Right cardiac atrium (tissue), 5 donors: Measurements from ENCODE around the gene HDAC1. TPM values are rescaled to one million over a fixed set of nuclear protein-coding genes. Genes with fewer than 3 reads are reported as not detected.
"Not testable (repeated sequence)": the region's sequence is repeated elsewhere in the genome, so short reads cannot be mapped to it uniquely, and the experiment has no call there.

Source experiments
- ATAC-seq, 2 donors: fragments of 200-7000 bp; cut with Tn5 transposase; one replicate each; pipeline versions ENCODE4 v1.8.0 to v1.9.1; 2020; ENCODE audit warnings: moderate library complexity in 2 of 2, mild to moderate bottlenecking in 1 of 2
- DNase-seq, 3 donors: peaks; one replicate each; pipeline ENCODE4 v3.0.0-alpha.2; 2020
- H3K27ac ChIP-seq: one replicate; pipeline ENCODE4 v1.5.1; 2013; ENCODE audit warnings: mild to moderate bottlenecking, low read length, control low read depth, moderate library complexity
- H3K27me3 ChIP-seq: one replicate; pipeline ENCODE4 v1.6.1; 2013; ENCODE audit not compliant: control insufficient read depth, insufficient read depth
- H3K4me1 ChIP-seq: one replicate; pipeline ENCODE4 v1.6.1; 2013; ENCODE audit warnings: low read length; ENCODE audit not compliant: control insufficient read depth, insufficient read depth
- H3K4me3 ChIP-seq: one replicate; pipeline ENCODE4 v1.5.1; 2013; ENCODE audit warnings: low read length, control low read depth
- H3K9me3 ChIP-seq: one replicate; pipeline ENCODE4 v1.6.1; 2013; ENCODE audit warnings: low read length; ENCODE audit not compliant: control insufficient read depth
- WGBS: extraction: QIAGEN DNeasy Blood & Tissue Kit; methylation state at CpG from one replicate; pipeline ENCODE4 v1.1.7; 2013; 5-methylcytosine and 5-hydroxymethylcytosine counted together
- intact Hi-C, 4 donors: fragments of 100-400 bp; cut with DNase I; formaldehyde crosslinking; loops; one replicate each; pipeline versions ENCODE4 v1.11.0 to v1.14.0; 2022 to 2023
- polyA plus RNA-seq: library from polyadenylated mRNA; stranded (reverse); fragments of 200-250 nt; gene quantifications from one replicate; pipeline ENCODE4 v1.2.3, GENCODE V29; 2013
- total RNA-seq, 4 donors: library from RNA; stranded (reverse); fragmentation: NEBNext Ultra II Directional; extraction: Animal tissue kit (Norgen Biotek cat#: 25700); gene quantifications; one replicate each; pipeline ENCODE4 v1.2.1, GENCODE V29; 2021
- donor health status: healthy with polysubstance abuse.
- donor health status: DM: no; HTN: yes; CAD: no.
- donor health status: DM: no; HTN: no; CAD: no.
- donor health status: DM: no; HTN: yes; CAD: no; lungs with severe emphysema.
- donor health status: DM: yes; HTN: yes; CAD: no.

Gene HDAC1
- total and polyA plus RNA-seq, 5 donors: 28.1 to 44.9 (median 39.1) TPM

- 1% methylated on average over 75 of the region's 75 CpGs for WGBS
- Histone ChIP-seq H3K4me3 (peak overlapping the region; percentile 84), H3K9me3 (no peaks in the 10 kb centered on the region), H3K27ac (peak overlapping the region; percentile 91), H3K4me1 (peaks cover 20% of the 10 kb centered on the region), H3K27me3 (no peaks in the 10 kb centered on the region)
- ATAC-seq (peak; percentile 90), DNase-seq (peak; percentile 97 to 98 (median 97))
- intact Hi-C loops: no loop called here
Observed at GRCh38 chr1:32351399-32352238, 59.7 kb downstream of the HDAC1 start.

GRCh38 chr1:32352239-32352745 is 60.4 kb downstream of the HDAC1 start:
- Histone ChIP-seq H3K4me1 (peaks cover 20% of the 10 kb centered on the region), H3K9me3 (no peaks in the 10 kb centered on the region), H3K27ac (peak overlapping the region; percentile 91), H3K4me3 (peak overlapping the region; percentile 84), H3K27me3 (no peaks in the 10 kb centered on the region)
- DNase-seq: no peak
- ATAC-seq: no peak
- 44% methylated on average over 8 of the region's 8 CpGs for WGBS
- intact Hi-C loops: no loop called here

- 58% methylated on average over 2 of the region's 2 CpGs for WGBS
- Histone ChIP-seq H3K27me3 (no peaks in the 10 kb centered on the region), H3K9me3 (no peaks in the 10 kb centered on the region), H3K4me3 (no peak overlapping the region), H3K27ac (peak overlapping the region; percentile 81), H3K4me1 (peaks cover 20% of the 10 kb centered on the region)
- intact Hi-C loops: no loop called here
- ATAC-seq: no peak
- peak; percentile 72 to 85 (median 74) for DNase-seq
Observed at GRCh38 chr1:32352831-32353383, 61.0 kb downstream of the HDAC1 start.

- intact Hi-C loops: no loop called here
- WGBS: 39% methylated on average over 2 of the region's 2 CpGs
- ATAC-seq: peak; percentile 20 to 47
- Histone ChIP-seq H3K27ac (peak overlapping the region; percentile 81), H3K4me1 (peaks cover 18% of the 10 kb centered on the region), H3K27me3 (no peaks in the 10 kb centered on the region), H3K4me3 (no peak overlapping the region), H3K9me3 (no peaks in the 10 kb centered on the region)
- peak; percentile 75 to 83 (median 83) for DNase-seq
Observed at GRCh38 chr1:32353431-32353830, 61.5 kb downstream of the HDAC1 start.

- Histone ChIP-seq H3K4me3 (no peak overlapping the region), H3K9me3 (no peaks in the 10 kb centered on the region), H3K27me3 (no peaks in the 10 kb centered on the region), H3K4me1 (peaks cover 15% of the 10 kb centered on the region), H3K27ac (peak overlapping the region; percentile 81)
- ATAC-seq (peak; percentile 38 to 54), DNase-seq (peak; percentile 88 to 93 (median 88))
- intact Hi-C loops: no loop called here
- 21% methylated on average over 2 of the region's 2 CpGs for WGBS
Observed at GRCh38 chr1:32353886-32354570, 62.1 kb downstream of the HDAC1 start.

- ATAC-seq, intact Hi-C loops, H3K4me3 ChIP-seq, H3K9me3 ChIP-seq, DNase-seq, H3K27me3 ChIP-seq, H3K27ac ChIP-seq: not testable (repeated sequence)
- 90% methylated on average over 6 of the region's 6 CpGs for WGBS
- peaks cover 13% of the 10 kb centered on the region for H3K4me1 ChIP-seq
Observed at GRCh38 chr1:32355778-32356177, 63.9 kb downstream of the HDAC1 start.

GRCh38 chr1:32356478-32356877 is 64.6 kb downstream of the HDAC1 start:
- no peak for ATAC-seq
- H3K4me1 ChIP-seq: peaks cover 13% of the 10 kb centered on the region
- intact Hi-C loops: no loop called here
- WGBS: 97% methylated on average over 1 of the region's 1 CpG
- no peak overlapping the region for H3K27ac ChIP-seq
- no peaks in the 10 kb centered on the region for H3K27me3 ChIP-seq
- no peaks in the 10 kb centered on the region for H3K9me3 ChIP-seq
- no peak for DNase-seq
- no peak overlapping the region for H3K4me3 ChIP-seq

- 66% methylated on average over 6 of the region's 6 CpGs for WGBS
Observed at GRCh38 chr1:32357614-32358013, 65.7 kb downstream of the HDAC1 start.

GRCh38 chr1:32358435-32358834 is 66.6 kb downstream of the HDAC1 start:
- intact Hi-C loops: no loop called here
- H3K4me3 ChIP-seq: no peak overlapping the region
- H3K4me1 ChIP-seq: peaks cover 2% of the 10 kb centered on the region
- no peaks in the 10 kb centered on the region for H3K27me3 ChIP-seq
- ATAC-seq (no peak), DNase-seq (no peak)
- WGBS: 83% methylated on average over 3 of the region's 3 CpGs
- H3K27ac ChIP-seq: no peak overlapping the region
- H3K9me3 ChIP-seq: no peaks in the 10 kb centered on the region

More at GRCh38 chr1:32357614-32358013, 65.7 kb downstream of the HDAC1 start:
- ATAC-seq (no peak), DNase-seq (no peak)
- no peak overlapping the region for H3K4me3 ChIP-seq
- no peaks in the 10 kb centered on the region for H3K27me3 ChIP-seq
- intact Hi-C loops: no loop called here
- no peaks in the 10 kb centered on the region for H3K9me3 ChIP-seq
- H3K27ac ChIP-seq: no peak overlapping the region
- H3K4me1 ChIP-seq: peaks cover 9% of the 10 kb centered on the region

- DNase-seq (no peak), ATAC-seq (peak in 1 of 2 donors; percentile 5)
- 54% methylated on average over 35 of the region's 35 CpGs for WGBS
- Histone ChIP-seq H3K4me3 (no peak overlapping the region), H3K9me3 (no peaks in the 10 kb centered on the region), H3K4me1 (no peaks in the 10 kb centered on the region), H3K27ac (no peak overlapping the region), H3K27me3 (no peaks in the 10 kb centered on the region)
- intact Hi-C loops: no loop called here
Observed at GRCh38 chr1:32361308-32361673, 69.4 kb downstream of the HDAC1 start.
